ENCODE data around the gene FLNB.

Gene FLNB

DNA sequence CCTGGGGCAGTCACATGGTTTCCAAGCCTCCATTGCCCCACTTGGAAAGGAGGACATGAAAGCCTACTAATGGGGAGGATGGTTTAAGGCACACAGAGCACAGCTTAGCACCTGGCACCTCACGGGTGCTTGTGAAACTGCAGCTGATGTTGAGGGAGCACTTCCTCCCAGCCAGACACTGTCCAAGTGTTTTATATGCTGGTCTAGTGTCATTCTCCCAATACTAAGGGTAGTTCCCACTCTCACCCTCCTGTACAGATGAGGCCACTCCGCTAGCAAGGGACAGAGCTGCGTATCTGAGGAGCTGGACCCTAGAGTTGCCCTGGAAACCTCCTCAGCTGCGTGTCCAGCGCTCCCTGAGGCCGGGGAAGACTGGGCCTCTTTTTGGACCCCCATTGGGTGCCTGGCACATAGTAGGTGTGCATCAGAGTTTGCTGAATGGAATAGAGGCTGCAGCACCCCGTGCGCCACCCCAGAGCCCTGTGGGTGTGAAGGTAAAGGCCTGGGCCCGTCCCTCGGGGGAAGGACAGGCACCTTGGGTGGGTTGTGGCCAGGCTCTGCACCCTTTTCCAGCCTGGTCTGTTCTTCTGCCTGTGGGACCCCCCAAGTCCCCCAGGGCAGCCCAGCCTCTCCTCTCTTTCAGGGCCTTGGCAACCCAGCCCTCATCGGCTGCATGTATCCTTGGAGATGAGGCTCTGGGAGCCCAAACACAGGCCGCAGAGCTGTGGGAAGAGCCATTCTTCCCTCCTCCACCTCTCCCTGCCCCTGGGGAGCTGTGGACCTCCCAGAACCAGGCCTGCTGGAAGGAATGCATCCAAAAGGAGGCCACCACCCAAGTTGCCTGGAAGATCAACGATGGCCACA is 171.2 kb downstream of the FLNB start:
- ChIA-PET CTCF (interaction anchor here (0.9 to 15.0 kb wide), 19 partner anchors 9 to 452 kb away, joined by 3 to 560 read pairs (median 5); partner anchors contain the start of genes FLNB, HTD2 and RPP14), POLR2A (no interaction called here)
- TF ChIP-seq, protein P1, sequence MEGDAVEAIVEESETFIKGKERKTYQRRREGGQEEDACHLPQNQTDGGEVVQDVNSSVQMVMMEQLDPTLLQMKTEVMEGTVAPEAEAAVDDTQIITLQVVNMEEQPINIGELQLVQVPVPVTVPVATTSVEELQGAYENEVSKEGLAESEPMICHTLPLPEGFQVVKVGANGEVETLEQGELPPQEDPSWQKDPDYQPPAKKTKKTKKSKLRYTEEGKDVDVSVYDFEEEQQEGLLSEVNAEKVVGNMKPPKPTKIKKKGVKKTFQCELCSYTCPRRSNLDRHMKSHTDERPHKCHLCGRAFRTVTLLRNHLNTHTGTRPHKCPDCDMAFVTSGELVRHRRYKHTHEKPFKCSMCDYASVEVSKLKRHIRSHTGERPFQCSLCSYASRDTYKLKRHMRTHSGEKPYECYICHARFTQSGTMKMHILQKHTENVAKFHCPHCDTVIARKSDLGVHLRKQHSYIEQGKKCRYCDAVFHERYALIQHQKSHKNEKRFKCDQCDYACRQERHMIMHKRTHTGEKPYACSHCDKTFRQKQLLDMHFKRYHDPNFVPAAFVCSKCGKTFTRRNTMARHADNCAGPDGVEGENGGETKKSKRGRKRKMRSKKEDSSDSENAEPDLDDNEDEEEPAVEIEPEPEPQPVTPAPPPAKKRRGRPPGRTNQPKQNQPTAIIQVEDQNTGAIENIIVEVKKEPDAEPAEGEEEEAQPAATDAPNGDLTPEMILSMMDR (IDR thresholded peaks at IDR 0.05; ENCODE audit: control extremely low read depth, extremely low read depth, low read depth, missing control alignments): no peak
- DNase-seq (ENCODE audit: extremely low spot score): no peak

DNA sequence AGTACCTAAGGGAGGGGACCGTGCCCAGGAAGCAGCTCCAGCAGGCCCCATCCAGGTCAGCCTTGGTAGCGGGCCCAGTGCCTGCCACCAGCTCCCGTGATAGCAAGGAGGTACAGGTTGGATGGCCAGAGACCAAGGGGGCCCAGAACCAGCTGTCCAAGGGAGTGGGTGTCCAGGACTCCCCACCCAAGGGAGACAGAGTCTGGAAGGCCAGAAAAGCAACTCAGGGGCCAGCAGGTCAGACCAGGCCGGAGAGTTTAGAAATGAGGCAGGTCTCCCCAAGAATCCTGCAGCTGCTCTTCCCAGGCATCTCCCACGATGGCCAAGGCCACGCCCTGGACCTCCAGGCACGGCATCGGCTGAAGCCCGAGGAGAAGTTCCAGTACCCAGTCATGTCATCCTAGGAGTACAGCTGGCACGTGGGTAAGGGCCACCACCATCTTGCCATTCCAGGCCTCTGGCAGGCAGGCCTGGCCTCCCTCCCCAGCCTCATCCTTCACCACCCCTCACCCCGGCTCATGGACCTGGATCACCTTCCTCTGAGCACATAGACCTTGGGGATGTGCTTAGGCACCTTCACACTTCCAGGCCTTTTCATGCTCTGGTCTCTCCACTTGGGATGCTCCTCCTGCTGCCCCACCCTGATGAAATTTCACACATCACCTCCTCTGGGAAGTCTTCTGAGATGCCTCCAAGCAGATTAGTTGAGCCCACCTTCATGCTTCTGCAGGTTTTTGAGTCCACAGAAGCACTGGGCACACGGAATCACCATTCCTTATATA is 172.1 kb downstream of the FLNB start:
- TF ChIP-seq, protein P1 (IDR thresholded peaks at IDR 0.05; ENCODE audit: control extremely low read depth, extremely low read depth, low read depth, missing control alignments): no peak
- ChIA-PET CTCF (interaction anchor here (0.9 to 15.0 kb wide), 10 partner anchors 8 to 451 kb away, joined by 3 to 560 read pairs (median 13); partner anchors contain the start of genes FLNB, HTD2 and RPP14), POLR2A (no interaction called here)
- no peak for DNase-seq (ENCODE audit: extremely low spot score)

DNA sequence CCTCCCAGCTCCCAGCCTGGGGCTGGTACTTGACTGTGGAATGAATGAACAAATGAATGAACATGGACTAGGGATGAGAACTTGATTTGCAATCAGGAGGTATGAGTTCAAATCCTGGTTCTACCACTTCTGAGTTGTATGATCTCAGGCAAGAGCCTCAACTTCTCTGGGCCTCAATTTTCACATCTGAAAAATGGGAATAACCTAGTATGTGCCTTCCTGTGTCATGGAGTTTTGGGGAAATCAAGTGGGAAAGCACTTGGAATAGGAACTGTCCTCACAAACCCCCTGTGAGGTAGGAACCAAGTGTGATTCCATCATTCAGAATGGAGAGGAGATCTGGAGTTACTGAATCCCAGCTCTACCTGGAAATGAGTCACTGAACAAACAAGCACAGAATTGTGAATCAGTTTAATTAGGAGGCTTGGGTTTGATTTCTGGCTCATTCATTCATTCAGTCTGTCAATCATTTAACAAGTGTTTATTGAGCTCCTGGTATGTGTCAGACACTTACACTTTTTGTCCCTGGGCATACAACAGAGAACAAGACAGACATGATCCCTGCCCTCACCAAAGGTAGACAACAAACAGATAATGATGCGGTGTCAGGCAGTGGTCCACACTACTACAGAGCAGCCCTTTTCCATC is 172.8 kb downstream of the FLNB start:
- POLR2A ChIA-PET: no interaction called here

DNA sequence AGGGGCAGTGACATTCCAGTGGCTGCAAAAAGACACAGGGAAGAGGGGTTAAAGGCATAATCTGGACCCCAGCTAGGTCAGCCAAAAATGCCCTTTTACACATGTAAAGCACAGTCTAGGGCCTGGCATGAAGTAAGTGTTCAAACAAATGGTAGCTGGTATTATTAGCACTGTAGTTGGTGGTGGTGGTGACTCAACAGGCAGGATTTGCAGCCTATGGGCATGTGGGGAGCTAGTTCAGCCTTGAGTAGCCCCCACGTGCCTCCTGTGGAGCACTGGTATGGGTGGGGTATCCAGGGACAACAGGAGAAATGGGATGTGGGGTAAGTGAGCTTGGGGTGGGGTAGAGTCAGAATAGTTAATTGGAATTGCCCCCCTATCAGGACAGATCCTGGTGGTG is 175.0 kb downstream of the FLNB start:
- TF ChIP-seq, protein P1 (IDR thresholded peaks at IDR 0.05; ENCODE audit: control extremely low read depth, extremely low read depth, low read depth, missing control alignments): no peak
- CTCF ChIA-PET: interaction anchor here (1.0 to 15.0 kb wide), 5 partner anchors 10 to 230 kb away, joined by 3 to 560 read pairs (median 4); partner anchors contain the start of genes DNASE1L3, HTD2 and RPP14
- POLR2A ChIA-PET: no interaction called here
- no peak for DNase-seq (ENCODE audit: extremely low spot score)

More for the DNA sequence above, 172.8 kb downstream of the FLNB start:
- no peak for DNase-seq (ENCODE audit: extremely low spot score)
- CTCF ChIA-PET: interaction anchor here (1.1 to 15.0 kb wide), 4 partner anchors 14 to 449 kb away, joined by 4 to 560 read pairs (median 41); partner anchors contain the start of genes HTD2 and RPP14
- TF ChIP-seq, protein P1 (IDR thresholded peaks at IDR 0.05; ENCODE audit: control extremely low read depth, extremely low read depth, low read depth, missing control alignments): no peak

DNA sequence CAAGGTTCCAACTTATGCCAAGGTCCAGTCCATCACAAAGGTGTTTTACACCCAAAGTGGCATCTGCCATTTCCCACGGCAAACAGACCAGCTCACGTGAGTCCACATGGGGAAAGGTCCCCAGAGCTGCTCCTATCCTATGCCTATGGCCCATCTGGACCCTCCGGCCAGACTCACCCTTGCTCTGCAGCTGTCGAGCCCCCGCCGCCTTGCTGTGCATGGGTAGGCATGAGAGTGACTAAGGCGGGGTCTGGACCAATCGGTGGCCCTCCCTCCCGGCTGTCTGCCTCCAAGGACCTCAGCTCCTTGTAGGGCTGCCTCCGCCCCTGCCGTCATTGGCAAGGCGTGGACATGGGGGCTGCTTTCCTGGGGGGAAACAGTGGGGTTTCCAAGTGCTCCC is 175.7 kb downstream of the FLNB start:
- ChIA-PET CTCF (interaction anchor here (1.0 to 15.0 kb wide), 9 partner anchors 11 to 446 kb away, joined by 3 to 560 read pairs (median 4); partner anchors contain the start of genes DNASE1L3, HTD2 and RPP14), POLR2A (no interaction called here)
- TF ChIP-seq, protein P1 (IDR thresholded peaks at IDR 0.05; ENCODE audit: control extremely low read depth, extremely low read depth, low read depth, missing control alignments): no peak
- no peak for DNase-seq (ENCODE audit: extremely low spot score)
